Ishikawa (cell line): ENCODE data around the gene CSRNP2.

Source experiments
- CEBPB ChIP-seq: IDR thresholded peaks from 2 replicates; pipeline ENCODE4 v1.6.1; 2012
- CREB1 ChIP-seq: IDR thresholded peaks from 2 replicates; pipeline ENCODE4 v1.6.1; 2012; ENCODE audit warnings: low read depth
- EP300 ChIP-seq: IDR thresholded peaks from 2 replicates; pipeline ENCODE4 v1.6.1; 2012; ENCODE audit warnings: borderline replicate concordance
- FOXM1 ChIP-seq: IDR thresholded peaks from 2 replicates; pipeline ENCODE4 v1.6.1; 2012; ENCODE audit warnings: low read depth, borderline replicate concordance
- RAD21 ChIP-seq: IDR thresholded peaks from 2 replicates; pipeline ENCODE4 v1.6.1; 2012; ENCODE audit warnings: low read depth
- REST ChIP-seq: IDR thresholded peaks from 2 replicates; pipeline ENCODE4 v1.6.1; 2012; ENCODE audit warnings: low read depth, mild to moderate bottlenecking
- TAF1 ChIP-seq: IDR thresholded peaks from 2 replicates; pipeline ENCODE4 v1.6.1; 2012; ENCODE audit warnings: low read depth, mild to moderate bottlenecking
- USF1 ChIP-seq: IDR thresholded peaks from 2 replicates; pipeline ENCODE4 v1.6.1; 2012
- YY1 ChIP-seq: IDR thresholded peaks from 2 replicates; pipeline ENCODE4 v1.6.1; 2012; ENCODE audit warnings: low read depth
- ZBTB7A ChIP-seq: IDR thresholded peaks from 2 replicates; pipeline ENCODE4 v1.6.1; 2012; ENCODE audit warnings: low read depth
- TF ChIP-seq, protein P1 (sequence below): IDR thresholded peaks from 2 replicates; pipeline ENCODE4 v1.6.1; 2012

DNA sequence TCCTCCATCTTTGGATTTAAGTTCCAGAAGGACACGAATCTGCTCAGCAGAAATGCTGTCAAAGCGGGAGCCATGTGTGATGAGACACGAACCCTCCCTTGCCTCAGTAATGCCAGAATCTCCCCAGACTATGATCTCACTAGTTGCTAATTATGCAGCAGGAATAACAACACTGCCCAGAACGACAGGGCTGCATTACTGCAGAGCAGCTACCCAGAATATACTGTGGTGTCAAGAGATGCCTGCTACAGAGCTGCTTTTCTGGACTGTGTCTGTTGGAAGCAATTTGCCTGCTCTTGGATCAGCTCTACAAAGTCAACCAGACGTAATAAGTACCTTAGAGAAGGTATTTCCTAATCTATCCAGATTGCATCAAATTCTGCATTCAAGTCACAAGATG lies 5.5 kb downstream of the CSRNP2 start:
- TF ChIP-seq EP300 (no peak), REST (no peak), CREB1 (no peak), RAD21 (no peak), USF1 (no peak), CEBPB (no peak), TAF1 (no peak), FOXM1 (no peak), YY1 (no peak), ZBTB7A (no peak)
- TF ChIP-seq, protein P1, sequence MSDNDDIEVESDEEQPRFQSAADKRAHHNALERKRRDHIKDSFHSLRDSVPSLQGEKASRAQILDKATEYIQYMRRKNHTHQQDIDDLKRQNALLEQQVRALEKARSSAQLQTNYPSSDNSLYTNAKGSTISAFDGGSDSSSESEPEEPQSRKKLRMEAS: no peak
